Measurements from ENCODE around the gene EXD1.

The EXD1 gene

GRCh38 chr15:41276831-41277230 is 46.3 kb upstream of the EXD1 start:
- Histone ChIP-seq H3K9ac (ENCODE audit: low read length) (no peak overlapping the region), H3K4me3 (ENCODE audit: insufficient read depth in 1 of 2, low read depth in 1 of 2, low read length in 2 of 2) (no peak overlapping the region), H3K4ac (ENCODE audit: low read depth in 1 of 2, low read length in 2 of 2) (no peak overlapping the region), H2AFZ (ENCODE audit: low read depth, low read length) (no peak overlapping the region), H3K23ac (ENCODE audit: low read length in 2 of 2) (no peak overlapping the region), H3K27ac (ENCODE audit: low read length, poor library complexity, severe bottlenecking) (no peak overlapping the region), H4K91ac (ENCODE audit: low read length) (no peak overlapping the region), H4K8ac (ENCODE audit: low read length) (no peak overlapping the region), H3K18ac (ENCODE audit: low read depth in 1 of 2, low read length in 2 of 2) (no peak overlapping the region), H3K14ac (ENCODE audit: low read length in 2 of 2) (no peak overlapping the region), H2AK5ac (ENCODE audit: low read length, severe bottlenecking) (no peak overlapping the region), H3K36me3 (ENCODE audit: control insufficient read depth in 1 of 2, insufficient read depth in 2 of 2, low read depth in 1 of 2, low read length in 2 of 2) (peaks cover 29 to 57% of the 10 kb centered on the region in 2 experiments), H2BK120ac (ENCODE audit: low read depth, low read length) (no peak overlapping the region), H3K79me1 (replicated peaks; ENCODE audit: low read length, poor library complexity, severe bottlenecking) (peaks cover 3% of the 10 kb centered on the region), H3K4me2 (ENCODE audit: low read length, poor library complexity, severe bottlenecking) (no peak overlapping the region), H3K4me1 (ENCODE audit: control insufficient read depth, insufficient read depth, low read depth, low read length) (peaks cover 2% of the 10 kb centered on the region), H2BK15ac (ENCODE audit: low read depth, poor library complexity, severe bottlenecking) (no peak overlapping the region), H2BK12ac (ENCODE audit: low read length in 2 of 2) (no peak overlapping the region), H3K9me3 (ENCODE audit: control insufficient read depth, low read length) (no peaks in the 10 kb centered on the region), H3K27me3 (ENCODE audit: control insufficient read depth in 1 of 2, insufficient read depth in 1 of 2, low read length in 2 of 2) (no peaks in the 10 kb centered on the region), H2BK5ac (ENCODE audit: low read depth, low read length, poor library complexity, severe bottlenecking) (no peak overlapping the region)
- no peak for DNase-seq

- no peak overlapping the region for H3K18ac ChIP-seq (ENCODE audit: low read depth in 1 of 2, low read length in 2 of 2)
- no peak overlapping the region for H2BK12ac ChIP-seq (ENCODE audit: low read length in 2 of 2)
- peaks cover 6% of the 10 kb centered on the region for H3K79me1 ChIP-seq (replicated peaks; ENCODE audit: low read length, poor library complexity, severe bottlenecking)
- H2BK120ac ChIP-seq (ENCODE audit: low read depth, low read length): no peak overlapping the region
- H4K91ac ChIP-seq (ENCODE audit: low read length): no peak overlapping the region
- no peak for DNase-seq
- H3K9ac ChIP-seq (ENCODE audit: low read length): no peak overlapping the region
- H4K8ac ChIP-seq (ENCODE audit: low read length): no peak overlapping the region
- no peak overlapping the region for H3K27ac ChIP-seq (ENCODE audit: low read length, poor library complexity, severe bottlenecking)
- H3K4ac ChIP-seq (ENCODE audit: low read depth in 1 of 2, low read length in 2 of 2): no peak overlapping the region
- no peaks in the 10 kb centered on the region for H3K27me3 ChIP-seq (ENCODE audit: control insufficient read depth in 1 of 2, insufficient read depth in 1 of 2, low read length in 2 of 2)
- no peak overlapping the region for H3K14ac ChIP-seq (ENCODE audit: low read length in 2 of 2)
- H3K23ac ChIP-seq (ENCODE audit: low read length in 2 of 2): no peak overlapping the region
- no peaks in the 10 kb centered on the region for H3K9me3 ChIP-seq (ENCODE audit: control insufficient read depth, low read length)
- H3K4me2 ChIP-seq (ENCODE audit: low read length, poor library complexity, severe bottlenecking): no peak overlapping the region
- WGBS: 100% methylated on average over 2 of the region's 2 CpGs
- H3K36me3 ChIP-seq (ENCODE audit: control insufficient read depth in 1 of 2, insufficient read depth in 2 of 2, low read depth in 1 of 2, low read length in 2 of 2): peaks cover 17 to 57% of the 10 kb centered on the region in 2 experiments
- H2AK5ac ChIP-seq (ENCODE audit: low read length, severe bottlenecking): no peak overlapping the region
- no peak overlapping the region for H2BK15ac ChIP-seq (ENCODE audit: low read depth, poor library complexity, severe bottlenecking)
- no peak overlapping the region for H2AFZ ChIP-seq (ENCODE audit: low read depth, low read length)
- H3K4me3 ChIP-seq (ENCODE audit: insufficient read depth in 1 of 2, low read depth in 1 of 2, low read length in 2 of 2): no peak overlapping the region
- H2BK5ac ChIP-seq (ENCODE audit: low read depth, low read length, poor library complexity, severe bottlenecking): no peak overlapping the region
- H3K4me1 ChIP-seq (ENCODE audit: control insufficient read depth, insufficient read depth, low read depth, low read length): no peaks in the 10 kb centered on the region
Measured at GRCh38 chr15:41269887-41270286, 39.3 kb upstream of the EXD1 start.

- no peaks in the 10 kb centered on the region for H3K4me1 ChIP-seq (ENCODE audit: control insufficient read depth, insufficient read depth, low read depth, low read length)
- H3K14ac ChIP-seq (ENCODE audit: low read length in 2 of 2): no peak overlapping the region
- DNase-seq: no peak
- H3K4ac ChIP-seq (ENCODE audit: low read depth in 1 of 2, low read length in 2 of 2): no peak overlapping the region
- no peak overlapping the region for H3K4me2 ChIP-seq (ENCODE audit: low read length, poor library complexity, severe bottlenecking)
- no peaks in the 10 kb centered on the region for H3K27me3 ChIP-seq (ENCODE audit: control insufficient read depth in 1 of 2, insufficient read depth in 1 of 2, low read length in 2 of 2)
- WGBS: 86% methylated on average over 4 of the region's 6 CpGs
- H2BK120ac ChIP-seq (ENCODE audit: low read depth, low read length): no peak overlapping the region
- peaks cover 6% of the 10 kb centered on the region for H3K79me1 ChIP-seq (replicated peaks; ENCODE audit: low read length, poor library complexity, severe bottlenecking)
- no peak overlapping the region for H2AK5ac ChIP-seq (ENCODE audit: low read length, severe bottlenecking)
- H3K9me3 ChIP-seq (ENCODE audit: control insufficient read depth, low read length): no peaks in the 10 kb centered on the region
- no peak overlapping the region for H2BK15ac ChIP-seq (ENCODE audit: low read depth, poor library complexity, severe bottlenecking)
- H3K27ac ChIP-seq (ENCODE audit: low read length, poor library complexity, severe bottlenecking): no peak overlapping the region
- no peak overlapping the region for H2BK12ac ChIP-seq (ENCODE audit: low read length in 2 of 2)
- H3K9ac ChIP-seq (ENCODE audit: low read length): no peak overlapping the region
- no peak overlapping the region for H3K23ac ChIP-seq (ENCODE audit: low read length in 2 of 2)
- H3K36me3 ChIP-seq (ENCODE audit: control insufficient read depth in 1 of 2, insufficient read depth in 2 of 2, low read depth in 1 of 2, low read length in 2 of 2): peaks cover 11 to 48% of the 10 kb centered on the region in 2 experiments
- H2BK5ac ChIP-seq (ENCODE audit: low read depth, low read length, poor library complexity, severe bottlenecking): no peak overlapping the region
- H4K91ac ChIP-seq (ENCODE audit: low read length): no peak overlapping the region
- H4K8ac ChIP-seq (ENCODE audit: low read length): no peak overlapping the region
- no peak overlapping the region for H2AFZ ChIP-seq (ENCODE audit: low read depth, low read length)
- H3K18ac ChIP-seq (ENCODE audit: low read depth in 1 of 2, low read length in 2 of 2): no peak overlapping the region
- H3K4me3 ChIP-seq (ENCODE audit: insufficient read depth in 1 of 2, low read depth in 1 of 2, low read length in 2 of 2): no peak overlapping the region
Measured at GRCh38 chr15:41263891-41264351, 33.4 kb upstream of the EXD1 start.

GRCh38 chr15:41262571-41262970 is 32.0 kb upstream of the EXD1 start:
- H3K27me3 ChIP-seq (ENCODE audit: control insufficient read depth in 1 of 2, insufficient read depth in 1 of 2, low read length in 2 of 2): no peaks in the 10 kb centered on the region
- WGBS: 98% methylated on average over 8 of the region's 8 CpGs
- H3K9me3 ChIP-seq (ENCODE audit: control insufficient read depth, low read length): no peaks in the 10 kb centered on the region
- no peak overlapping the region for H4K91ac ChIP-seq (ENCODE audit: low read length)
- H2BK15ac ChIP-seq (ENCODE audit: low read depth, poor library complexity, severe bottlenecking): no peak overlapping the region
- H2AFZ ChIP-seq (ENCODE audit: low read depth, low read length): no peak overlapping the region
- no peak overlapping the region for H3K4me2 ChIP-seq (ENCODE audit: low read length, poor library complexity, severe bottlenecking)
- no peaks in the 10 kb centered on the region for H3K4me1 ChIP-seq (ENCODE audit: control insufficient read depth, insufficient read depth, low read depth, low read length)
- H2BK120ac ChIP-seq (ENCODE audit: low read depth, low read length): no peak overlapping the region
- no peak overlapping the region for H2BK5ac ChIP-seq (ENCODE audit: low read depth, low read length, poor library complexity, severe bottlenecking)
- H3K9ac ChIP-seq (ENCODE audit: low read length): no peak overlapping the region
- H2BK12ac ChIP-seq (ENCODE audit: low read length in 2 of 2): no peak overlapping the region
- peaks cover 14 to 58% of the 10 kb centered on the region in 2 experiments for H3K36me3 ChIP-seq (ENCODE audit: control insufficient read depth in 1 of 2, insufficient read depth in 2 of 2, low read depth in 1 of 2, low read length in 2 of 2)
- H3K18ac ChIP-seq (ENCODE audit: low read depth in 1 of 2, low read length in 2 of 2): no peak overlapping the region
- H4K8ac ChIP-seq (ENCODE audit: low read length): no peak overlapping the region
- peaks cover 6% of the 10 kb centered on the region for H3K79me1 ChIP-seq (replicated peaks; ENCODE audit: low read length, poor library complexity, severe bottlenecking)
- no peak overlapping the region for H3K4me3 ChIP-seq (ENCODE audit: insufficient read depth in 1 of 2, low read depth in 1 of 2, low read length in 2 of 2)
- H3K14ac ChIP-seq (ENCODE audit: low read length in 2 of 2): no peak overlapping the region
- H3K27ac ChIP-seq (ENCODE audit: low read length, poor library complexity, severe bottlenecking): no peak overlapping the region
- no peak for DNase-seq
- no peak overlapping the region for H3K23ac ChIP-seq (ENCODE audit: low read length in 2 of 2)
- H2AK5ac ChIP-seq (ENCODE audit: low read length, severe bottlenecking): no peak overlapping the region
- no peak overlapping the region for H3K4ac ChIP-seq (ENCODE audit: low read depth in 1 of 2, low read length in 2 of 2)

All from mesenchymal stem cell (in vitro differentiated cells and primary cell).